ENCODE results near the gene FAM124B.

FAM124B gene, protein sequence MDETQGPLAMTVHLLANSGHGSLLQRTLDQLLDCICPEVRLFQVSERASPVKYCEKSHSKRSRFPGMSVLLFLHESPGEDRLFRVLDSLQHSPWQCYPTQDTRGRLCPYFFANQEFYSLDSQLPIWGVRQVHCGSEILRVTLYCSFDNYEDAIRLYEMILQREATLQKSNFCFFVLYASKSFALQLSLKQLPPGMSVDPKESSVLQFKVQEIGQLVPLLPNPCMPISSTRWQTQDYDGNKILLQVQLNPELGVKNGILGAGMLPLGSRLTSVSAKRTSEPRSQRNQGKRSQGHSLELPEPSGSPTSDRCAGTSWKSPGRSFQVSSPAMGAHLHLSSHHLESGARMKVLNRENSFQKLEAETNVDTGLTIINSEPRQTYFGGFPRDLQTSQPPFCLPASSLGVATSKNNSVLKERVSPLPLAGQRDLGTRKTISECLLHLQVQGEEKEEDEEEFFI

GRCh38 chr2:224401641-224402342, at the start of gene FAM124B:
TSS of gene FAM124B (minus strand) at chr2:224402107. CDS start at chr2:224401768, 339 bp downstream.
- DNase-seq (ENCODE audit: low spot score): peak; percentile 58

DNA sequence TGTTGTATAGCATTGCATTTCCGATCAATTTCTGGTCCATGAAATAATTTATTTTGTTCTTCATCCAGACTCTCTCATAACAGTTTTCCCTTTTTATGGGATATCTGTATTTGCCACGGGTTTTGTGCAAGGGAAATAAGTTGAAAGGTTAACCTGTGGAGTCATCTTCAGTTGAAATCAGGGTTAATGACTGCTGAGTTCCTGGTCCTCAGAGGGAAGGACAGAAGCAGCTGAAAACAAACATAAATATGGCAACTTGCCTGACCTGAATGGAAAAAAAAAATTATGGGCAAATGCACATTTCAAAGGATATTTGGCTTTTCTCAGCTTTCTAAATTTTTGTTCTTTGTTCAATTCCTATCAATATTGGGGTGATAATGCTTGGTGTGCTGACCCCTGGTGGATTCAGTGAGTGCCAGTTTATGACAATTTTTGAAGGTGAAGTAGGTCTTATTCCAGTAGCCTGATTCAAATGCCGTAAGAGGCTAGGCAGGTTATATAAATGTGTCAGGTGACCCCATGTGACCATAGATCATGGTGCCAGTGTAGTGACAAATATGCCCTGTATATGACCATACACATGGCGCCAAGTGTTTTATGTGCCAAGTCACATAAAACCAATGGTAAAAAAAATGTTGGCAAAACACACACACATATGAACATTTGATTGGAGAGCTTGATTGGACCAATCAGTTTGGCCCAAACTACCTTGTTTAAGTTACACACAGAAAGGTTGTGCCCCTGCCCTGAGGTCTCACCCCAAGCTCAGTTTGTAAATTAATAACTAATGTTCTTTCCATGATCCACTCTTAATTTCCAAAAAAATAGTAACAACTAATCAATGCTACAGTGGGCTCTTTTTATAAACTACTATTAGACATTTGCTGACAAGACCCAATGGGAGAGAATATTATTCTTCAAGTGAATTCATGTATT, 47.6 kb upstream of the FAM124B start:
- peak; percentile 13 for DNase-seq (ENCODE audit: low spot score)

DNA sequence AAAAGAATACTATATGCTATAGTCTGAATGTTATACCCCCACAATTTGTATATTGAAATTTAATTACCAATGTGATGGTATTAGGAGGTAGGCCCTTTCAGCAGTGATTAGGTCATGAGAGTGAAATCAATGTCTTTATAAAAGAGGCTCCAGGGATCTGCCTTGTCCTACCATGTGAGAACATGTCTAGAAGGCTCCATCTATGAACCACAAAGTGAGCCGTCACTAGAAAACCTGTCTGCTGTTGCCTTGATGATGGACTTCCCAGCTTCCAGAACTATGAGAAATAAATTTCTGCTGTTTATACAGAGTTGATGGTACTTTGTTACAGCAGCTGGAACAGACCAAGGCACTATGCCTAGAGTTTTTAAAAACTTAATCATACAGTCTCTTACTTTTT, 46.3 kb upstream of the FAM124B start:
- no peak for DNase-seq (ENCODE audit: low spot score)

DNA sequence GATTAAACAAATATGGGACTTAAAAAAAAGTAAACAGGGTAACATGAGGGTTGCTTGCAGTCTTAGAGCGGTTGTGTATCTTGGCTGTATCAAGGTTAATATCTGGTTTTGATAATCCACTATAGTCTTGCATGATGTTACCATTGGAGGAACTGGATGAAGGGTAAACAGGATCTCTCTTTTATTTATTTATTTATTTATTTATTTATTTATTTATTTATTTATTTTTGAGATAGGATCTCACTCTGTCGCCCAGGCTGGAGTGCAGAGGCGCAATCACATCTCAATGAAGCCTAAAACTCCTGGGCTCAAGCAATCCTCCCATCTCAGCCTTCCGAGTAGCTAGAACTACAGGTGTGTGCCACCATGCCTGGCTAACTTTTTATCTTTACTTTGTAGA, 42.9 kb upstream of the FAM124B start:
- DNase-seq (ENCODE audit: low spot score): no peak

DNA sequence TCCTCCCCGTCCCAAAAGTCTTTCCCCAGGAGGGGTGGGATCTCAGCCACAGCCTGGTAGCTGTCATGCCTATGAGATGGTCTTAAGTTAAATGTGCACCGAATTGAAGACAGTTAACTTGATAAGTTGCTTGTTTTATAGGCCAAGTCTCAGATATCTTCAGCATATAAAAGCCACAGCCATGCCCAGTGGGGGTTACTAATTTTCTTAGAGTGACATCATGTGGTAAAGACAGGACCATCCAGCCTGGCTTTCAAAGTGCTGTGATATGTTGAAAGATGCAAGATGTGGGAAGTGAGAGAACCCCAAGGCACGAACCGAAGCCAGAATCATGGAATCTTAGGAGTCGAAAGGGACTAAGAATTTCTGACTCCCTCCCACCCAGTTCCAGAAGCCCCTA, 42.1 kb upstream of the FAM124B start:
- DNase-seq (ENCODE audit: low spot score): no peak

DNA sequence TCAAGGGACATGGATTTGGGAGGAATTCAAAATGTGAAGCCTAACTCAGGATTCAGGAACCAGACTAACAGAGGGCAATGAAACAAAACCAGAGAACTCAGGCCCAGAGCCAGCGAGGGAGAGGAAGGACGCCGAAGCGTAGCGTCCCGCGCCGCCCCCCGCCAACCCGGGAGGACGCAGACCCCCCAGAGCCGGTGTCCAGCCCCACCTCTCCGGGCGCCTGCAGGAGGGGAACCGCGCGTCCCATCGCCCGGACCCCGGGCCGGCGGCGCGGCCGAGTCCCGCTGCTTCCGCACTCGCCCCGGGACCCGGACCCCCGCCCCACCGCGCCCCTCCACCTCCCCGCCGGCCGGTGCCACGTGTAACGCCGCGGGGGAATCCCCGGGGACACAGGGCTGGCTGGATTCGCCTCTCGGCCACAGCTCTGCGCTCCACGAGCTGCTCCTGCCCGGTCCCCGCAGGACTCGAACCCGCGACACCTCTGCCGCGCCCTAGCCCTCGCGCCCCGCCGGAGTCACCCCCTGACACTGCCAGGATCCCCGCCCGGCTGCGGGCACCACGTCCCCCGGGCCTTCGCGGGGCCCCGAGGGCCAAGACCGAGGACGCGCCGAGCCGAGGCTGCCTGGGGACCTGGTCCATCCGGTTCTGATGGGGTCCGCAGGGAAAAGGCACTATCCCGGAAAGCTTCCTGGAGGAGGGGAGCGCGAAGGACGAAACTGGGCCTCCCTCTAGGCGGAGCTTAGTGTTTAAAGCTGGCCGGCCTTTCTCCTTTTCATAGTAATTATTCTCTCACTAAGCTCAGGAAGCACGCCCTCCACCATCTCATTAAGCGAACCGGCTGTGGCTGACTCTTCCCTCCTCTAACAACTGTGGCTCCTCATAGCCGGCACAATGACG, 40.4 kb upstream of the FAM124B start:
- DNase-seq (ENCODE audit: low spot score): no peak

DNA sequence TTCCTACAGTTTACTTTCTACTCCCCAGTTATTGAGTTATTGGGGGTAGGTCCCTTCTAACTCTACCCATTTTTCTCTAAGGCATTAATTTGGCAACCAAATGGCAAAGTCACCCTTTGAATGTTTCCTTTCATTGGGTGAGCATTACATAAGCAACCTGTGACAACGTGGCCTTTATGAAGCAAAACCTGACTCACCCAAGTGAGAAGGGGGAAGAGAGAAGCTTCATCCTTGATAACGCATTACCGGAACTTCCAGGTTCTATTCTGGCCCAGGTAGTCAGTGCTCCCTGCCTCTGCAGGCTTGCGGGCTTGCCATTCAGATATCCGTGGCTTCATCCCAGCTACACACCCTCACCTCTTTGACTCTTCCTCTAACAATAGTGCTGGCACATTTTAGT, 39.1 kb upstream of the FAM124B start:
- no peak for DNase-seq (ENCODE audit: low spot score)

GRCh38 chr2:224438726-224439125, 36.8 kb upstream of the FAM124B start:
- DNase-seq (ENCODE audit: low spot score): no peak

DNA sequence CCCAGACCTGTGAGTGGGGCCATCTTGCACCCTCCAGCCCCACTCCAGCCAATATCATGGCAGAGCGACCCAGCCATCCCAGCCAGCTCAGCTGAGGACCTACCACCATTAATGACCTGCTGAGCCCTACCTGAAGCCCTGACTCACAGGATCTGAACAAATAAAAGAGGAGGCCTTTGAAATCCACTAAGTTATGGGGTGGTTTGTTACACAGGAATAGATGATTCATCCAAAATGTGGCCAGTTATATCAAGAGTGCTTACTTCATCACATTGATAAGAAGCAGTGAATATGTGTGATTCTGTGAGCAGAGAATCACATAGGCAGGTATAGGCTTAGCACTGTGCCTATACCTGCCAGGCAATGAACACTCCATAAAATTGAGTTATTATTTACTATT, 34.7 kb upstream of the FAM124B start:
- no peak for DNase-seq (ENCODE audit: low spot score)

GRCh38 chr2:224434618-224435017, 32.7 kb upstream of the FAM124B start:
- DNase-seq (ENCODE audit: low spot score): no peak

DNA sequence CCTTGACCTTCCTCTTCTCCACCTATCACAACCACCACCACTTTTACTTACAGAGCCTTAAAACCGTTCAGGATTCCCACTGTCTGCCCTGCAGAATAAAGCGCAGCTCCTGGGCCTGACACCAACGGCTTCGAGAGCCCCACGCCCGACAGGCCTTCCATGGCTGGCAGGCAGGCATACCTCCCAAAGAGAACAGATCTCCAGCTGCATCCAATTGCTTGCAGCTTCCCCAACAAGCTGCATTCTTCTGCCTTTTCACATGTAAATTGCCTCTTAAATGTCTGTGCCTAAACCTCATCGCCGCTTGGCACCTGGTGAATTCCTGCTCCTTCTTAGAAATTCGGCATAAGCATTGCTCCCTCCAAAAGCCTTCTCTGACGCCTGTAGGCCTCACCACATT, 31.5 kb upstream of the FAM124B start:
- DNase-seq (ENCODE audit: low spot score): no peak

GRCh38 chr2:224432003-224432579, 30.2 kb upstream of the FAM124B start:
- DNase-seq (ENCODE audit: low spot score): no peak

GRCh38 chr2:224429441-224429810, 27.5 kb upstream of the FAM124B start:
- no peak for DNase-seq (ENCODE audit: low spot score)

GRCh38 chr2:224428787-224429440, 27.0 kb upstream of the FAM124B start:
- no peak for DNase-seq (ENCODE audit: low spot score)

GRCh38 chr2:224427471-224427870, 25.6 kb upstream of the FAM124B start:
- no peak for DNase-seq (ENCODE audit: low spot score)

- no peak for DNase-seq (ENCODE audit: low spot score)
Observed at GRCh38 chr2:224426656-224427055, 24.7 kb upstream of the FAM124B start.

GRCh38 chr2:224421065-224421464, 19.2 kb upstream of the FAM124B start:
- no peak for DNase-seq (ENCODE audit: low spot score)

DNA sequence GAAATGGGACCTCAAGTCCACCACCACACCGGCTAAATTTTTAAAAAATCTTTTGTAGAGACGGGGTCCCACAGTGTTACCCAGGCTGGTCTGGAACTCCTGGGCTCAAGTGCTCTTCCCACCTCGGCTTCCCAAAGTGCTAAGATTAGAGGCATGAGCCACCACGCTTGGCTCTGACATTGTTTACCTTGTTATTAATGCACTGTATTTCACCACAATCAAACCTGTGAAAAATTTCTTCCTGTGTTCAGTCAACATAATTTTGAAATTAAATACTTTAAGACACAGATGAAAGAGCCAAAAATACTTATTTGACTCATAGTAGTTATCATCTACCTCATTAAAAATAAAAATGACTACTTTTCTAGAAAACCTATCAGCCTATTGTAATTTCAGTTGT, 16.0 kb upstream of the FAM124B start:
- DNase-seq (ENCODE audit: low spot score): no peak

DNA sequence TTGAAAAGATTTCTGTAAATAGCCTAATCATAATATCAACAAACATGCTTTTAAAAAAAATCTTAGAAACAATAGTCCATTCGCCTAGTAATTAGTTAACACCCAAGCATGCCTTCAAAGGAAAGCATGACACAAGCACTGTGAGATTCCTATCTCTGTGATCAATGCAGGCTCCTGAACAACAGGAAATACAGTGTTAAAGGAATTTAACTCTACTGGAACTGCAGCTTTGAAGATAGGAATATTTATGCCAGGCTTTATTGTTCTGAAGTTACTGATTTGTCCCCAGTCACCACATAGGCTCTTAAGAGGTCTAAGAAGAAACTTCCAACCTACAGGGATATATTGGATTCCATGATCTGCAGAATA, 15.4 kb upstream of the FAM124B start:
- no peak for DNase-seq (ENCODE audit: low spot score)

DNA sequence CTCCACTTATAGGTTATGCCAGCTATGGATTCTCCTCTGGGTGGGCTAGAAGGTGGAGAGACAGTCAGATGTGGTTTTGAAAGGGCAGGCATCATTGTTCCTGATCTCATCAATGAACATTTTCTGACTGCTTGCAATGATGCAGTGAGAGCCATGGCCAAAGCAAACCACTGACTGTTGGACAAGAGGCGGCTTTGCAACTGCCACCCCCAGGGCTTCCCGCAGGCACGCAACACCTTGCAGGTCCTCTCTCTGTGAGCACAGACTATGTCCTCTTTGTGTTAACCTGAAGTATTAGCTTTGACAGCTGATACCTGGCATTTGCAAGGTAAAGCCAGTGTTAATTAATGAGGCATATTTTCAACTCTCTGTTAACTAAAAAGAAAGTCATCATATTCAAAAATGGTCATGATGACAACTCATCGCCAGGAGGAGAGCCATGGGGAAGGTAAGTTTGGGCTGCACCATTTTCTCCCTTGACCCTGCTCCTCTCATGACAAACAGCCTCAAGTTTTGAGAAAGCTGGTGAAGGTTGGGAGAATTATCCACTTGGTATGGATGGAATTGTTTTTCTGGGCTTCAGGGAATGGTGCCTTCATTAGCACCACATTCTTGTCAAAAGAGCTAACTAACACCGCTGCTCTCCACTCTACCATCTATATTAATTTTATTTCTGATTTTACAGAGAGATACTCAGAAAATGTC, 14.9 kb upstream of the FAM124B start:
- DNase-seq (ENCODE audit: low spot score): no peak

Measured in hematopoietic multipotent progenitor cell treated with erythropoietin and hydrocortisone succinate and interleukin-3 and kit ligand, for 15 days (in vitro differentiated cells).